ENCODE results near the gene IMP3.

DNA sequence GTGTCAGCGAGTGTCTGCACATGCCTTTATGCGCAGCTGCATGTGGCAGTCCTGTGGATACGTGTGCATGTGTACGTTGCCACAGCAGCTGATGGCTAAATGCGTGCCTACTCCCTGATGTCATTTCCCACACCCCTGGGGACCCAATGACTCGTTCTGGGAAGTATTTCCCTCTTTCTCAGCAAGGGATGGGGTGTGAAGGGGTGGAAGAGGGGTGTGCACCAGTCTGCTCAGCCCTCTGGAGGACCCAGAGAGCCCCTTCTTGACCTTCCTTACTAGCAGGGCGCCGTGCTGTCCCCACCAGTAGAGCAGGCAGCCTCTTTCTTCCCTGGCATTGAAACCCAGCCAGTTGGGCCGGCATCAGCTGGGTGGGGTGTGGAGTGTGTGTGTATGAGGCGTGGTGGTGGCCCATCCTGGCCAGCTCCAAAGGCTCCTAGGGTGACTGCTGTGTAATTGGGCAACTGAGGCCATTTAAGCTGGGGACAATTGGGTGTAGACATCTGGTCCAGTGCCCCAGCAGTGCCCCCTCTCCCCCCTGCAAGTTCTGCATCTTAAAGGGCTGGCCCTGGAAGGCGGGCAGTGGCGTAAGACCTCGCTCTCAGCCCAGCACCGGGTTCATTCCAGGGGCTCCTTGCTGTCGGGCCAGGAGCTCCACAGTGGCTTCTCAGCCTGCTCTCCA is 26.9 kb upstream of the IMP3 start:
- TF ChIP-seq, protein P1, sequence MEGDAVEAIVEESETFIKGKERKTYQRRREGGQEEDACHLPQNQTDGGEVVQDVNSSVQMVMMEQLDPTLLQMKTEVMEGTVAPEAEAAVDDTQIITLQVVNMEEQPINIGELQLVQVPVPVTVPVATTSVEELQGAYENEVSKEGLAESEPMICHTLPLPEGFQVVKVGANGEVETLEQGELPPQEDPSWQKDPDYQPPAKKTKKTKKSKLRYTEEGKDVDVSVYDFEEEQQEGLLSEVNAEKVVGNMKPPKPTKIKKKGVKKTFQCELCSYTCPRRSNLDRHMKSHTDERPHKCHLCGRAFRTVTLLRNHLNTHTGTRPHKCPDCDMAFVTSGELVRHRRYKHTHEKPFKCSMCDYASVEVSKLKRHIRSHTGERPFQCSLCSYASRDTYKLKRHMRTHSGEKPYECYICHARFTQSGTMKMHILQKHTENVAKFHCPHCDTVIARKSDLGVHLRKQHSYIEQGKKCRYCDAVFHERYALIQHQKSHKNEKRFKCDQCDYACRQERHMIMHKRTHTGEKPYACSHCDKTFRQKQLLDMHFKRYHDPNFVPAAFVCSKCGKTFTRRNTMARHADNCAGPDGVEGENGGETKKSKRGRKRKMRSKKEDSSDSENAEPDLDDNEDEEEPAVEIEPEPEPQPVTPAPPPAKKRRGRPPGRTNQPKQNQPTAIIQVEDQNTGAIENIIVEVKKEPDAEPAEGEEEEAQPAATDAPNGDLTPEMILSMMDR (IDR thresholded peaks at IDR 0.05): no peak
- peak in 2 of 3 donors; percentile 9 to 37 for TF ChIP-seq POLR2A (IDR thresholded peaks at IDR 0.05)
